Caco-2 (cell line): ENCODE results near the gene IFNW1. TPM values are rescaled to one million over a fixed set of nuclear protein-coding genes. Genes with fewer than 3 reads are reported as not detected.

ENCODE experiments used
- BruUV-seq: library from RNA; stranded (reverse); fragments of 400-500 nt; replicated peaks from 2 replicates; lab custom pipeline; 2021; lab: Mats Ljungman, UMichigan
- CTCF ChIA-PET: fragments of 300-600 bp; sonication (Branson Sonifier 250); formaldehyde crosslinking; loops from one replicate; lab custom pipeline; 2022; ENCODE audit warnings: antibody characterized with exemption; lab: Charles Lee
- POLR2A ChIA-PET: fragments of 300-600 bp; sonication (Branson Sonifier 250); formaldehyde crosslinking; loops from one replicate; lab custom pipeline; 2022; ENCODE audit warnings: antibody characterized with exemption; lab: Charles Lee
- DNase-seq, 2 experiments: peaks; one replicate each; pipeline versions ENCODE4 v3.0.0 to v3.0.0-alpha.2; 2020 to 2022
- H3K27me3 ChIP-seq: replicated peaks from 2 replicates; pipeline ENCODE4 v1.6.0; 2011; ENCODE audit warnings: low read length; ENCODE audit not compliant: control insufficient read depth, insufficient read depth
- H3K36me3 ChIP-seq: 2 replicates; pipeline ENCODE4 v1.5.1; 2011; ENCODE audit warnings: low read length; ENCODE audit not compliant: control insufficient read depth, insufficient read depth
- H3K4me1 ChIP-seq: fragments of 250-450 bp; sonication (Bioruptor Pico); 2 replicates; pipeline ENCODE4 v1.5.1; 2020; ENCODE audit warnings: mild to moderate bottlenecking
- H3K4me3 ChIP-seq: 2 replicates; pipeline ENCODE4 v1.5.1; 2011; ENCODE audit warnings: low read depth, mild to moderate bottlenecking, control low read depth, low read length
- H3K9me3 ChIP-seq: fragments of 250-450 bp; sonication (Bioruptor Pico); 2 replicates; pipeline ENCODE4 v1.5.1; 2020; ENCODE audit warnings: mild to moderate bottlenecking, moderate library complexity
- H3K27ac Mint-ChIP-seq: one replicate; pipeline ENCODE4 v1.8.0; 2022; ENCODE audit warnings: mixed read lengths; ENCODE audit not compliant: unreplicated experiment
- H3K27me3 Mint-ChIP-seq: one replicate; pipeline ENCODE4 v1.8.0; 2022; ENCODE audit warnings: mixed read lengths; ENCODE audit not compliant: insufficient read depth, unreplicated experiment
- H3K36me3 Mint-ChIP-seq: one replicate; pipeline ENCODE4 v1.8.0; 2022; ENCODE audit warnings: mild to moderate bottlenecking, mixed read lengths; ENCODE audit not compliant: insufficient read depth, unreplicated experiment
- H3K4me1 Mint-ChIP-seq: one replicate; pipeline ENCODE4 v1.8.0; 2022; ENCODE audit warnings: low read depth, mixed read lengths; ENCODE audit not compliant: unreplicated experiment
- H3K4me3 Mint-ChIP-seq: one replicate; pipeline ENCODE4 v1.8.0; 2022; ENCODE audit warnings: mild to moderate bottlenecking, moderate library complexity, mixed read lengths; ENCODE audit not compliant: unreplicated experiment
- H3K9me3 Mint-ChIP-seq: one replicate; pipeline ENCODE4 v1.8.0; 2022; ENCODE audit warnings: mixed read lengths; ENCODE audit not compliant: unreplicated experiment
- intact Hi-C: fragments of 100-400 bp; cut with micrococcal nuclease; formaldehyde crosslinking; loops from one replicate; pipeline ENCODE4 v1.10.0; 2022; ENCODE audit not compliant: unreplicated experiment
- total RNA-seq: library from RNA; stranded (reverse); gene quantifications from 2 replicates; pipeline ENCODE4 v1.2.3, GENCODE V29; 2022
- TF ChIP-seq, protein P1 (sequence below), 2 experiments: fragments of 200-600 bp in 1 of 2; IDR thresholded peaks; 1 replicate in 1 of 2; 2 replicates in 1 of 2; pipeline versions ENCODE4 v1.5.1 to v1.8.0; 2011 to 2022; ENCODE audit warnings: antibody characterized with exemption in 1 of 2, control low read depth in 1 of 2, inconsistent platforms in 1 of 2, low read depth in 1 of 2, low read length in 1 of 2, mild to moderate bottlenecking in 1 of 2, moderate library complexity in 1 of 2; ENCODE audit not compliant: insufficient read depth in 1 of 2, severe bottlenecking in 1 of 2, unreplicated experiment in 1 of 2

IFNW1 gene
- total RNA-seq, 1 experiment from 2014 or later = not detected

- Mint-ChIP-seq H3K9me3 (no peaks in the 10 kb centered on the region), H3K27me3 (peaks cover 6% of the 10 kb centered on the region), H3K4me1 (no peaks in the 10 kb centered on the region), H3K36me3 (no peaks in the 10 kb centered on the region), H3K27ac (no peak overlapping the region), H3K4me3 (no peak overlapping the region)
- intact Hi-C loops = loop anchor here (1.0 kb wide), 1 partner anchor 635 kb away; no protein-coding TSS in a partner anchor
- CTCF ChIA-PET = interaction anchor here (0.6 kb wide), 1 partner anchor 878 kb away, joined by 3 read pairs; no protein-coding TSS in a partner anchor
- H3K4me3 ChIP-seq = no peak overlapping the region
- H3K27me3 ChIP-seq = no peaks in the 10 kb centered on the region
- POLR2A ChIA-PET = no interaction called here
- peak in 1 of 2 experiments; percentile 15 for DNase-seq
- TF ChIP-seq, protein P1, sequence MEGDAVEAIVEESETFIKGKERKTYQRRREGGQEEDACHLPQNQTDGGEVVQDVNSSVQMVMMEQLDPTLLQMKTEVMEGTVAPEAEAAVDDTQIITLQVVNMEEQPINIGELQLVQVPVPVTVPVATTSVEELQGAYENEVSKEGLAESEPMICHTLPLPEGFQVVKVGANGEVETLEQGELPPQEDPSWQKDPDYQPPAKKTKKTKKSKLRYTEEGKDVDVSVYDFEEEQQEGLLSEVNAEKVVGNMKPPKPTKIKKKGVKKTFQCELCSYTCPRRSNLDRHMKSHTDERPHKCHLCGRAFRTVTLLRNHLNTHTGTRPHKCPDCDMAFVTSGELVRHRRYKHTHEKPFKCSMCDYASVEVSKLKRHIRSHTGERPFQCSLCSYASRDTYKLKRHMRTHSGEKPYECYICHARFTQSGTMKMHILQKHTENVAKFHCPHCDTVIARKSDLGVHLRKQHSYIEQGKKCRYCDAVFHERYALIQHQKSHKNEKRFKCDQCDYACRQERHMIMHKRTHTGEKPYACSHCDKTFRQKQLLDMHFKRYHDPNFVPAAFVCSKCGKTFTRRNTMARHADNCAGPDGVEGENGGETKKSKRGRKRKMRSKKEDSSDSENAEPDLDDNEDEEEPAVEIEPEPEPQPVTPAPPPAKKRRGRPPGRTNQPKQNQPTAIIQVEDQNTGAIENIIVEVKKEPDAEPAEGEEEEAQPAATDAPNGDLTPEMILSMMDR (IDR thresholded peaks at IDR 0.05; ENCODE audit: insufficient read depth in 1 of 2, low read depth in 1 of 2, low read length in 1 of 2, severe bottlenecking in 1 of 2, unreplicated experiment in 1 of 2) = peak in 1 of 2 experiments; percentile 22
- no peaks in the 10 kb centered on the region for H3K9me3 ChIP-seq
- no peaks in the 10 kb centered on the region for H3K4me1 ChIP-seq
- H3K36me3 ChIP-seq = no peaks in the 10 kb centered on the region
- no TSS peak for BruUV-seq
Measured at GRCh38 chr9:21154018-21154608, 12.5 kb upstream of the IFNW1 start.

DNA sequence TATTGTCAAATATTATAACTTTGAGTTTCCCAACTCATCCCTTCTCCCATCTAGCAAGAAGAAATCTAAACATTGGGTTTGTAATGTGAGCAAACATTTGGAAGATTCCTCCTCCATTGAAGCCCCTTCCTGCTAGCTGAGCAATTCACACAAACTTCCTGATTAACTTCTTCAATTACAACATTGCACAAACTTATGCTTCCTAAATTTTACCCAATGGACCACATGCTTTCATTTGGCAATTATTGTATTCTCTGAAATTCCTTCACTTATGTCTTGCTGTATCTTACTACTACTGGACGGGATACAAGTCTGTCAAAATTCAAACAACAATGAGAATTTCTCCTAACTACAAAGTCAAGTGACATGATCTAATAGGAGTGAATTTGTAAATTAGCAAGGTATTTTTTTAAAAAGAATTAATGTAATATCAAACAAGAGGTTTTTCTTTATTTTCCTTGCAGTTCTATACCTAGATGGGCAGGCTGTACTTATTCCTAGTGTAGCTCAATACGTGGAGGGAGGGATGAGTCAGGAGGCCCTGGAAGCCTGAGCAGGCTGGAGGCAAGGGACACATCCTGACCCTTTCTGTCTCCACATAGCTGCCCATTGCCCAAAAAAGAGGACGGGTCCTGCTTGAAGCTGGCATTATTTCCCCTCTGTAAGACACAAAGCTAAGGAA lies 11.8 kb upstream of the IFNW1 start:
- Histone ChIP-seq H3K4me1 (no peaks in the 10 kb centered on the region), H3K9me3 (no peaks in the 10 kb centered on the region), H3K27me3 (no peaks in the 10 kb centered on the region), H3K4me3 (no peak overlapping the region), H3K36me3 (no peaks in the 10 kb centered on the region)
- H3K27me3 Mint-ChIP-seq = peaks cover 3% of the 10 kb centered on the region
- H3K27ac Mint-ChIP-seq = no peak overlapping the region
- H3K9me3 Mint-ChIP-seq = no peaks in the 10 kb centered on the region
- DNase-seq = no peak
- H3K36me3 Mint-ChIP-seq = no peaks in the 10 kb centered on the region
- TF ChIP-seq, protein P1 (IDR thresholded peaks at IDR 0.05; ENCODE audit: insufficient read depth in 1 of 2, low read depth in 1 of 2, low read length in 1 of 2, severe bottlenecking in 1 of 2, unreplicated experiment in 1 of 2) = no peak
- H3K4me3 Mint-ChIP-seq = no peak overlapping the region
- POLR2A ChIA-PET = no interaction called here
- intact Hi-C loops = loop anchor here (1.0 kb wide), 1 partner anchor 636 kb away; no protein-coding TSS in a partner anchor
- CTCF ChIA-PET = interaction anchor here (0.6 kb wide), 1 partner anchor 878 kb away, joined by 3 read pairs; no protein-coding TSS in a partner anchor
- BruUV-seq = no TSS peak
- H3K4me1 Mint-ChIP-seq = no peaks in the 10 kb centered on the region

DNA sequence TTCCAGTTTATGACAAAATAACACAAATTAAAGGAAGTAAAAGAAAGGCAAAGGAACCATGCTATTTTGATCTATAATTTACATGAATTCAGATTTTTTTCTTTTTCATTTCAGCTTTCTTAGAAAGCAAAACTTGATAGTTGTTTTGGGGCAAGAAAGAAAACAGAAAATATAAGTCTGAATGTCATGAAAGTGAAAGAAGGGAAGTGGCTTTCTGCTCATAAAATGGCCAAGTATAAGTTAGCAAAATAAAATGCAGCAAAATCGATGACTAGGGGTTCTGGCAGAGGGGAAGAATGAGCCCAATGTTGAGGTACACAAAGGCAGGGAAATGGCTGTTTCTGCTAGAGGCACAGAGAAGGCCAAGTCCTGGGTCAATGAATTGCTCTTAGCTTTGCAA lies 3.0 kb upstream of the IFNW1 start:
- no peak overlapping the region for H3K4me3 Mint-ChIP-seq
- H3K4me1 ChIP-seq = no peaks in the 10 kb centered on the region
- DNase-seq = no peak
- no peaks in the 10 kb centered on the region for H3K9me3 ChIP-seq
- H3K27ac Mint-ChIP-seq = no peak overlapping the region
- no peaks in the 10 kb centered on the region for H3K36me3 Mint-ChIP-seq
- H3K27me3 ChIP-seq = no peaks in the 10 kb centered on the region
- no peaks in the 10 kb centered on the region for H3K36me3 ChIP-seq
- CTCF ChIA-PET = no interaction called here
- peaks cover 6% of the 10 kb centered on the region for H3K27me3 Mint-ChIP-seq
- TF ChIP-seq, protein P1 (IDR thresholded peaks at IDR 0.05; ENCODE audit: insufficient read depth in 1 of 2, low read depth in 1 of 2, low read length in 1 of 2, severe bottlenecking in 1 of 2, unreplicated experiment in 1 of 2) = no peak
- POLR2A ChIA-PET = no interaction called here
- no peak overlapping the region for H3K4me3 ChIP-seq
- no peaks in the 10 kb centered on the region for H3K4me1 Mint-ChIP-seq
- intact Hi-C loops = no loop called here
- H3K9me3 Mint-ChIP-seq = no peaks in the 10 kb centered on the region
- BruUV-seq = no TSS peak
